ENCODE results near the gene IRF3. TPM values are rescaled to one million over a fixed set of nuclear protein-coding genes. Genes with fewer than 3 reads are reported as not detected.
"Not testable (repeated sequence)": the region's sequence is repeated elsewhere in the genome, so short reads cannot be mapped to it uniquely, and the experiment has no call there.

Gene IRF3
- total and polyA plus RNA-seq, 12 donors = 23.2 to 328 (median 64.4) TPM

- intact Hi-C loops (cut with DNase I) = no loop called here
- Histone ChIP-seq H3K36me3 (replicated peaks in 1 of 2) (peaks cover 0 to 35% of the 10 kb centered on the region in 2 donors), H3K4me3 (no peak overlapping the region), H3K27me3 (no peaks in the 10 kb centered on the region), H3K9me3 (replicated peaks in 1 of 3) (no peaks in the 10 kb centered on the region), H3K4me1 (replicated peaks in 1 of 2) (no peaks in the 10 kb centered on the region), H3K27ac (no peak overlapping the region)
- WGBS, 4 donors = 84 to 87% (median 84%) methylated on average over 10 to 27 of the region's 27 CpGs
- TF ChIP-seq POLR2A (IDR thresholded peaks at IDR 0.05) = no peak
- TF ChIP-seq CTCF (IDR thresholded peaks at IDR 0.05) = no peak
- no peak for DNase-seq
These were observed 40.4 kb downstream of the IRF3 start for GRCh38 chr19:49624967-49625910.

DNA sequence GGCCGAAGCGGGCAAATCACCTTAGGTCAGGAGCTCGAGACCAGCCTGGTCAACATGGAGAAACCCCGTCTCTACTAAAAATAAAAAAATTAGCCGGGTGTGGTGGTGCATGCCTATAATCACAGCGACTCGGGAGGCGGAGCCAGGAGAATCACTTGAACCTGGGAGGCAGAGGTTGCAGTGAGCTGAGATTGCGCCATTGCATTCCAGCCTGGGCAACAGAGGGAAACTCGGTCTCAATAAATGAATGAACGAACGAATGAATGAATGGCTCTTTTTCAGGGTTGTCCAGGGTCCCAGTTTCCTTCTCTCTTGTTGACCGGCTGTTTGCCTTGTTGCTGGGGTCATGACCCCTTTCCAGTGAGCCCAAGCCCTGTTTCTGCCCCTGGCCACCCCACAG is 47.8 kb downstream of the IRF3 start:
- not testable (repeated sequence) for H3K9me3 ChIP-seq (replicated peaks in 1 of 3)

GRCh38 chr19:49616945-49617344 is 48.7 kb downstream of the IRF3 start:
- Histone ChIP-seq H3K36me3 (replicated peaks in 1 of 2) (peaks cover 0 to 51% of the 10 kb centered on the region in 2 donors), H3K27ac (no peak overlapping the region), H3K9me3 (replicated peaks in 1 of 3) (no peaks in the 10 kb centered on the region), H3K27me3 (no peaks in the 10 kb centered on the region), H3K4me3 (no peak overlapping the region), H3K4me1 (replicated peaks in 1 of 2) (peaks cover 14 to 19% of the 10 kb centered on the region in 2 donors)
- intact Hi-C loops (cut with DNase I) = no loop called here
- WGBS, 4 donors = 86 to 97% (median 91%) methylated on average over 7 of the region's 7 CpGs
- no peak for DNase-seq
- no peak for TF ChIP-seq POLR2A (IDR thresholded peaks at IDR 0.05)
- TF ChIP-seq CTCF (IDR thresholded peaks at IDR 0.05) = no peak

More for the DNA sequence above, 47.8 kb downstream of the IRF3 start:
- peaks cover 0 to 55% of the 10 kb centered on the region in 2 donors for H3K36me3 ChIP-seq (replicated peaks in 1 of 2)
- H3K27me3 ChIP-seq; H3K27ac ChIP-seq; DNase-seq; intact Hi-C loops (cut with DNase I); H3K4me3 ChIP-seq: not testable (repeated sequence)
- peaks cover 12 to 16% of the 10 kb centered on the region in 2 donors for H3K4me1 ChIP-seq (replicated peaks in 1 of 2)
- WGBS, 4 donors = 88 to 95% (median 93%) methylated on average over 13 of the region's 13 CpGs

GRCh38 chr19:49616532-49616931 is 49.1 kb downstream of the IRF3 start:
- TF ChIP-seq CTCF (IDR thresholded peaks at IDR 0.05) (no peak), POLR2A (IDR thresholded peaks at IDR 0.05) (no peak)
- H3K27me3 ChIP-seq = no peaks in the 10 kb centered on the region
- H3K4me1 ChIP-seq (replicated peaks in 1 of 2) = peaks cover 14 to 19% of the 10 kb centered on the region in 2 donors
- WGBS, 4 donors = 95 to 96% (median 95%) methylated on average over 4 to 7 of the region's 7 CpGs
- no peak overlapping the region for H3K27ac ChIP-seq
- intact Hi-C loops (cut with DNase I) = no loop called here
- DNase-seq = no peak
- H3K4me3 ChIP-seq = no peak overlapping the region
- peaks cover 0 to 47% of the 10 kb centered on the region in 2 donors for H3K36me3 ChIP-seq (replicated peaks in 1 of 2)
- no peaks in the 10 kb centered on the region for H3K9me3 ChIP-seq (replicated peaks in 1 of 3)
